ENCODE data around the gene GPR150. TPM values are rescaled to one million over a fixed set of nuclear protein-coding genes. Genes with fewer than 3 reads are reported as not detected.

GPR150 gene
- polyA plus RNA-seq, 1 of the 3 experiments (the other 2 are of a cell fraction), result 0.07 TPM

- peak; percentile 72 for TF ChIP-seq MAX (IDR thresholded peaks at IDR 0.05; ENCODE audit: low read depth)
- peak; percentile 84; the same call in 1 of the 2 replicates for TF ChIP-seq SIN3A (IDR thresholded peaks at IDR 0.05; ENCODE audit: borderline replicate concordance, low read depth, low read length)
- peak; percentile 33; the same call in 1 of the 2 replicates for TF ChIP-seq PBX3 (IDR thresholded peaks at IDR 0.05)
- TF ChIP-seq YY1 (IDR thresholded peaks at IDR 0.05; ENCODE audit: low read depth), result 0 out of 2 replicates have a peak, but pooled peaks have one; percentile 25
- TF ChIP-seq FOXJ3 (CRISPR knock-in tag; IDR thresholded peaks at IDR 0.05), result no peak
- TF ChIP-seq ZBTB33 (IDR thresholded peaks at IDR 0.05; ENCODE audit: borderline replicate concordance, low read depth), result 0 out of 2 replicates have a peak, but pooled peaks have one; percentile 57
These were observed 26.9 kb downstream of the GPR150 start, which contains the start of gene RFESD (continued) for GRCh38 chr5:95646569-95647431.

GRCh38 chr5:95647886-95648860, 28.3 kb downstream of the GPR150 start:
- H3K4me3 ChIP-seq (ENCODE audit: low read depth in 2 of 2, low read length in 1 of 2), result no peak overlapping the region
- no peak overlapping the region for H2AFZ ChIP-seq (ENCODE audit: low read depth)

More at GRCh38 chr5:95647886-95648860, 28.3 kb downstream of the GPR150 start:
- no peaks in the 10 kb centered on the region for H4K20me1 ChIP-seq (ENCODE audit: insufficient read depth)
- H3K4me2 ChIP-seq, result 0 out of 2 replicates have a peak overlapping the region, but pooled peaks have one; percentile 86
- ChIA-PET CTCF (interaction anchor here (1.8 to 9.5 kb wide), 5 partner anchors 16 to 688 kb away, joined by 4 to 139 read pairs (median 8); no protein-coding TSS in a partner anchor), POLR2A (interaction anchor here (1.7 to 1.8 kb wide), 2 partner anchors 22 to 83 kb away, joined by 4 to 25 read pairs; partner anchors contain the start of gene RHOBTB3)
- peaks cover 0 to 6% of the 10 kb centered on the region in 2 experiments; a peak in 2 of 4 replicates for H3K4me1 ChIP-seq (ENCODE audit: control insufficient read depth in 1 of 2, insufficient read depth in 2 of 2, low read depth in 1 of 2, low read length in 1 of 2)
- peaks cover 13% of the 10 kb centered on the region for H3F3A ChIP-seq (replicated peaks; ENCODE audit: insufficient read depth)
- H3K36me3 ChIP-seq (replicated peaks in 1 of 2; ENCODE audit: control insufficient read depth in 1 of 2, insufficient read depth in 2 of 2, low read length in 1 of 2), result no peaks in the 10 kb centered on the region
- H3K79me2 ChIP-seq (ENCODE audit: insufficient read depth), result no peaks in the 10 kb centered on the region
- H3K27me3 ChIP-seq (ENCODE audit: insufficient read depth), result no peaks in the 10 kb centered on the region
- TF ChIP-seq NRF1 (IDR thresholded peaks at IDR 0.05; ENCODE audit: low read depth, low read length), result no peak
- TF ChIP-seq POLR2AphosphoS5 (IDR thresholded peaks at IDR 0.05; ENCODE audit: low read depth, low read length), result no peak
- no peak for TF ChIP-seq TEAD4 (IDR thresholded peaks at IDR 0.05; ENCODE audit: borderline replicate concordance, insufficient read depth)
- no peak for TF ChIP-seq EZH2phosphoT487 (IDR thresholded peaks at IDR 0.05; ENCODE audit: borderline replicate concordance, low read depth)
- TF ChIP-seq GABPA (IDR thresholded peaks at IDR 0.05; ENCODE audit: low read depth), result no peak
- no peak for TF ChIP-seq TCF12 (IDR thresholded peaks at IDR 0.05)
- no peak for TF ChIP-seq ZBTB33 (IDR thresholded peaks at IDR 0.05; ENCODE audit: borderline replicate concordance, low read depth)
- no peak for TF ChIP-seq MAX (IDR thresholded peaks at IDR 0.05; ENCODE audit: low read depth)
- no peaks in the 10 kb centered on the region for H3K9me2 ChIP-seq
- WGBS (ENCODE audit: low lambda C conversion rate), result 84% methylated on average over 12 of the region's 12 CpGs
- no peak overlapping the region for H3K9ac ChIP-seq
- no peaks in the 10 kb centered on the region for H3K9me3 ChIP-seq
- no peak overlapping the region; a peak in 1 of 4 replicates for H3K27ac ChIP-seq (ENCODE audit: low read depth in 2 of 2, low read length in 1 of 2)
- no peak for DNase-seq
